GM15510 (cell line): ENCODE data around the gene PGR.

Experiments used
- POLR2A ChIP-seq: IDR thresholded peaks from 3 replicates; pipeline ENCODE4 v1.6.1; 2011; ENCODE audit warnings: borderline replicate concordance; ENCODE audit not compliant: insufficient read length; ENCODE audit errors: extremely low read depth

The PGR gene

GRCh38 chr11:101003468-101003867 lies 126.1 kb downstream of the PGR start:
- no peak for TF ChIP-seq POLR2A

- no peak for TF ChIP-seq POLR2A
Measured at GRCh38 chr11:100999756-101000155, 129.9 kb downstream of the PGR start.

- TF ChIP-seq POLR2A: no peak
Measured at GRCh38 chr11:100994966-100995365, 134.6 kb downstream of the PGR start.

DNA sequence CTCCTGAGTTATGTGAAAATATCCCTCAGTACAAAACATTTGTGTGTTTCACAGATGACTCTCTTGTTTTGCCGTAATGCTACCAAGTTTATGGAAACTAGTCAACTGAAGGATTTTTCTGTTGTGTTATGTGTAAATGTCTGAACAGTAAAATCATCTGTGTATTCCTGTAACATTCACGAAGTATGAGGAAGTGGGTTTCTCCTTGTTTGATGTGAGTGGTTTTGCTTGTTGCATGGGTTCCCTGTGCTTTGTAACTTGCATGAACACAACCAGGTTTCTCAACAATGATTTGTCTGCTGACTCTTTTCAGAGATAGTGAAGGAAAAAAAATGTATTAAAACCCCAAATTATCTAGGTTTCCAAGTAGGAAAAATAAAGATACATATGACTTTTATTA lies 138.1 kb downstream of the PGR start:
- TF ChIP-seq POLR2A: no peak

- TF ChIP-seq POLR2A: no peak
Measured at GRCh38 chr11:100990931-100991330, 138.7 kb downstream of the PGR start.

DNA sequence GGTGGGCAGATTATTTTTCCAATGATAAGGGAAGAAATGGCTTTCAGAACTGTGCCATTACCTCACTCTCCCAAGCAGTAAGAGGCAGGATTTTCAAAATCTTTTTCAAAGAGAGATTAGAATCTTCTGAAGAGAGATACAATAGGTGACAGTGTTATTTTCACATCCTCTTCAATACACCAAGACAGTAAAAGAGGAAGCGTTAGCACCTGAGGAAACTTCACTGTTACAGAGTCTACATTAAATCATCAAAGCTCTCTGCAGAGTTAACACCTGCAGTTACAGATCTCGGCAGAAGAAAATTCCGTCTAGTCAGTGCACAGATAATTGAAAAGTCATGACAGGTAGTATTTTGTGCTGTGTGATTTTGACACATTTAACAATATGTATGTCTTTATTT lies 144.9 kb downstream of the PGR start:
- TF ChIP-seq POLR2A: no peak

DNA sequence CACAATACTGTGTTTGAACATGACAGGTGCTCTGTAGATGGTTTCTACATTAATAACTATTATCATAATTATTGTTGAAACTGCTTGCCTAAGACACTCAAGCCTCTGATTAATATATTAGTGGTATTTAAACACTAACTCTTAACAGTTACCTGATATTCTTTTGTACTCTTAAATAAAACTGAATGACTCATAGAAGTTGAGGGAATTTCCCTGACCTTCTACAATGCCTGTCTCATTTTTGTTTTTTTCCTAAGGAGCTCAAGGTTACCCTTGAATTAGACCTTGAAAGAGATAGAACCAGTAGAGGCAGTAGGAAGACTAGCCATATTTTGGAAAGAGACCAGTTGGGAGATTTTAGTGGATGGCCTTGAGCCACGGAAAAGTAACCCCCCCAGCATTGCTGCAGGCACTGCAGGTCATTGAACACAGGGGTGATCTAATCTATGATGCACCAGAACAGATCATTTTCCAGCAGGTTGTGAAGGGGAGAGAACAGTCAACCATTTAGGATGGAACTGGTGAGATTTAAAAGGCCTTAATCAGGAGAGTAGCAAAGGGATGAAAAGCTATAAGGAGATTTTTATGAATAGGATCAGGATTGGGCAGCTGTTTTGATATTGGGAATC lies 148.3 kb downstream of the PGR start:
- TF ChIP-seq POLR2A: no peak

GRCh38 chr11:100980156-100980555 lies 149.5 kb downstream of the PGR start:
- no peak for TF ChIP-seq POLR2A
